ENCODE measurements around the gene CYB5R2.

CYB5R2 gene

DNA sequence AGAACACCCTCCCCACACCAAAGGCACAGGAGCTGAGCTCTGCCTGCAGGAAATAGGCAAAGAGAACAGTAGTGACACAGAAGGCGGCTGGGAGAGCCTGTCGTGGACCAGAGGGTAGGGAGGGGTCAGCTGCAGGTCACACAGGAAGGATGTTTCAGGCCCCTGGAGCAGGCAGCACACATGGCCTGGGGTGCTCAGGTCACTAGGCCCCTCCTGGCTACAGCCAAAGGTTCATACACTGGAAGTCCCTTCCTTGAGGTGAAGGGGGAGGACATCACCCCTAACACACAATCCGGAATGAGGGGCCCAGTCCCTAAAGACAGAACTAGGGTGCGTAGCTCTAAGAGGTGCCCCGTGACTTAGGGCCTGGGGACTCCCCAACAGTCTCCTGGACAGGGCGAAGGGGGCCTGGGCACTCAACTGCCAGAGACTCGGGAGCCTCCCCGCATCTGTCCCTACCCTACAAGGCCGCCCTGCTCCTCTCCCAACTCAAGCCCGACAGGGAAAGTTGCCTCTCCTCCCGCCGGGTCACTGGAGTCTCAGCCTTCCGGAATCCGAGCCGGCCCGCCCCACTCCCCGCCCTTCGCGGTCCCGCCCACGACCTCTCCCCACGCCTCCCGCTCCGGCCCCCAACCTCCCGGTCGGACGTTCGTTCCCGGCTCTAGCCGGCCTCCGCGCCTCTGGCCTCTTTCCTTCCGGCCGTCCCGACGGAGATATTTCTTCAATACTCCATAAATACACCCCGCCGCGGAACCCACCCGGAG lies at the start of gene CYB5R2:
CYB5R2 (minus strand) TSS at position 541 of the 764 bp plus-strand sequence. CDS start 675 bp downstream, outside the sequence.
- DNase-seq (ENCODE audit: low read depth in 2 of 2) = no peak

DNA sequence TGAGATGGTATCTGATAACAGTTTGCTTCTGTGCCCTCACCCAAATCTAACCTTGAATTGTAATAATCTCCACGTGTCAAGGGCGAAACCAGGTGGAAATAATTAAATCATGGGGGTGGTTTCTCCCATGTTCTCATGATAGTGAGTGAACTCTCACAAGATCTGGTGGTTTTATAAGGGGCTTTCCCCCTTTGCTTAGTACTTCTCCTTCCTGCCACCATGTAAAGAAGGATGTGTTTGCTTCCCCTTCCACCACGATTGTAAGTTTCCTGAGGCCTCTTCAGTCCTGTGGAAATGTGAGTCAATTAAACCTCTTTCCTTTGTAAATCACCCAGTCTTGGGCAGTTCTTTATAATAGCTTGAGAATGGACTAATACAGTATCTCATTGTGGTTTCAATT lies 41.5 kb upstream of the CYB5R2 start:
- no peak for DNase-seq (ENCODE audit: low read depth in 2 of 2)

DNA sequence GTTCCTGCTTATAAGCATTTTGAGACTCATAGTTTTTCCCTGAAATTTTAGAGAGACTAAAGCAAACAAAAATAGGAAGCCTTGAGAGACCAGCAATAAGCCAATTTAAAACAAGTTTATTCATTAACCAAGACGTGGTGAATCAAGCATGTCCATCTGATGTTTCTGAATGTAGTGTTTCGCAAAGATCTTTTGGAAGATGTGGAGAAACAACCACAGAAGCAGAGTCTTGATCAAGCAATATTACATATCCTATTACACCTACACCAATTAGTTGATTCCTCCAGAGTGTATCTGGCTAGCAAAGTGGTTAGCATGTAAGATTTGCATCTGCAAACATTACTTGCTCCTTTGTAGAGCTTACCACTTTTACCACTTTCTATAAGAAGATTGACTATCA lies 33.1 kb upstream of the CYB5R2 start, which contains the start of gene OVCH2:
OVCH2 (minus strand) TSS at position 101 of the 400 bp plus-strand sequence; CDS start at position 18, 83 bp downstream.
- DNase-seq (ENCODE audit: low read depth in 2 of 2) = no peak

DNA sequence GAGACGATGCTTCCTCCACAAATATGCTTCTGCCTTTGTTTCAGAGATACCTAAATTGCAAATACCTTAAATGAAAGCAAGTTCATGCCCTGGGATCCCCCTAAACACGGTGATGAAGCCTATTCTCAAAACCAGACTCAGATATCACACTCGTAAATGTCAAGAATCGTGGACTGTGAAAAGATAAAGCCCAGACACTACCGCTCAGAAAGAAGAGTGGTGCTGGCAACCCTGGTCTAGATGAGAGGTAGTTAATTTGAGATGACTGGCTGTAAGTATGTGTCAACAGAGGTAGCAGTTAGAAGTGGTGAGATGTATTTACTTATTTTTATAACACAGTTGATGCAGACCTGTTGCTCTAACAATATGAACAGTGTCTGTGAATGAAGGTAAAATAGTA lies 30.4 kb upstream of the CYB5R2 start:
- DNase-seq (ENCODE audit: low read depth in 2 of 2) = no peak

DNA sequence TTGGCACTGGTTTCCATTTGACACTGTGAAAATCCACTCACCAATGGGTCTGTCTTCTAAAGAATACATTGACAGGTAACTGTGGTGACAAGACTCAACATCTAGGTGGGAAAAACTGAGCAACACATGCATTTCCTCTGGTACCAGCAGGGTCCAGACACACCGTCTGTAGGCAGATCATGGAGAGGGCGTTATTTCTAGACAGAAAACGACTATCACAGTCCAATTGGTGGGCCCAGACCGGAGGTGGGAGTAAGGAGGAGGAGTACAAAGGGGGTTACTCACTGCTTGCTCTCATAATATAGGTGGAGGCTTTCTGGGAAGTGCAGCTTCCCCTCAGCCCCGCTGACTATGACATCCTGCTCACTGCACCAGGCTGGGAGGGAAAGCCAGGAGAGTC lies 23.1 kb upstream of the CYB5R2 start:
- DNase-seq (ENCODE audit: low read depth in 2 of 2) = no peak

DNA sequence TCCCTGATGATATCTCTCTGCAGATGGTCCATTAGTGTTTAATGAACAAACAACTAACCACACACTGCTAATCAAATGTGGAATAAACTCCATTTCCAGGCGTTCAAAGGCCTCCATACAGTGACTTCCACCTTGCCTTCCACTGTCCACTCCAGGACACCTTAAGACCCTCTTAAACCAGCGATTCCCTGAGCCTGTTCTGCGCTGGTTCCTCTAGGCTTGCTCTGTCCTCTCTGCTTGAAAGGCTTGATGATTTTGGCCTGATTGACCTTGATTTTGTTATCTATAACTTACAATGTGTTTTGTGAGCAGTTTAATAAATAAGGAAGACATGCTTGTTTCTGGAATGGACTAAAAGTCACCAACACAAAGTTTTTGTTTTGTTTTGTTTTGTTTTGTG lies 20.9 kb upstream of the CYB5R2 start:
- DNase-seq (ENCODE audit: low read depth in 2 of 2) = no peak

DNA sequence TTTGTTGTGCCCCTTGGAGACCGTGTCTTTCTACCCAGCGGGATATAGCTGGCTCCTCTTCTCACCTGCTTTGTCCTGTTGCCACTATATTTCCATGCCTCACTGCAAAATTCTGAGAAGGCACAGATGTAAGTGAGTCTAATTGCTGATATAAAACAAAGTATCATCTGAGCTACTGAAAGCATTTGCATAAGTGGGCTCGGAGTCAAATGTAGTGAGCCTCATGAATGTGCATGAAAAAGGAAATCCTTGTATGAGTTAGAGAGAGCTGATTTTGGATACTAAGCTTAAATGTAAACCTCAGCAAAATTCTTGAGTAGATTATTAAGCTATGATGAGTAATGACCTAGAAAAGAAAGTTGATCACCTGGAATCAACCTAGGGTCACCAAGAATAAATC lies 19.1 kb upstream of the CYB5R2 start:
- DNase-seq (ENCODE audit: low read depth in 2 of 2) = no peak

DNA sequence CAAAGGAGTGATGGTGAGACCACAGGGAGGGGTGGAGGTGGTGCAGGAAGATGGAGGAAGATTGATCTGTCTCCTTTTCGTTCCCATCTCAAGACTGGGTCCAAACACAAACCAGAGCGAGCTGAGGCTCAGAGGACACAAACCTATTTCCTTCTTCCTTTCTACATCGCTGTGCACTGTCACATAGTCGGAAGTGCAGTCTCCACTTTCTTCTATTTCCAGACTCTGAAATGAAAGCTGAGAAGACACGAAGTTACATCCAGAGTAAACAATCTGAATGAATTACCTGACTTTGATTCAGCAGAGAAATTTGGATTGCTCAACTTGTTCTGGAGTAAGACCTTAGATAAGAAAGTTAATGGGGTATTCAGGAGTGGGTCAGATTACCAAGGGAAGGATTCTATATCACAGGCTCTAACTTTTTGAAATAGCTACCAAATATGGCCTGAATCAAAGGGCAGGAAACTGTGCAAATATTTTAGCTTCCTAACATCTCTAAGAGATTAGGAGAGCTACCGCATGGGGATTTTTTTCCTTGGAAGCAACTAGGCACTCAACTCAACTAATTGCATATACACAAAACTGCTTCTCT lies 18.6 kb upstream of the CYB5R2 start:
- no peak for DNase-seq (ENCODE audit: low read depth in 2 of 2)

DNA sequence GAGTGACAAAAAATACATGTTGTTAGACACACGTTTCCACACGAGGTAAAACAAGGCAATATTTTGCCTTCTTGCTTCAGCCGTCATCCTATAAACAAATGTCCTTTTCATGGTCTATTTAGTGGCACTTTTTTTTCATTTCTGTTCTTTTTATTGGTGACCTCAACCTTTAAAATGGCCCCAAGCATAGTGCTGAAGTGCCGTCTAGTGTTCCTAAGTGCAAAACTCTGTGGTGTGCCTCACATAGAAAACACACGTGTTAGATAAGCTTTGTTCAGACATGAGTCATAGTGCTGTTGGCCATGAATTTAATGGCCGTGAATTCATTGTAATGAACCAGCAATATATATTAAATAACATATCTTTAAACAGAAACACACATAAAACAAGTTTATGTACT lies 17.3 kb upstream of the CYB5R2 start:
- no peak for DNase-seq (ENCODE audit: low read depth in 2 of 2)

DNA sequence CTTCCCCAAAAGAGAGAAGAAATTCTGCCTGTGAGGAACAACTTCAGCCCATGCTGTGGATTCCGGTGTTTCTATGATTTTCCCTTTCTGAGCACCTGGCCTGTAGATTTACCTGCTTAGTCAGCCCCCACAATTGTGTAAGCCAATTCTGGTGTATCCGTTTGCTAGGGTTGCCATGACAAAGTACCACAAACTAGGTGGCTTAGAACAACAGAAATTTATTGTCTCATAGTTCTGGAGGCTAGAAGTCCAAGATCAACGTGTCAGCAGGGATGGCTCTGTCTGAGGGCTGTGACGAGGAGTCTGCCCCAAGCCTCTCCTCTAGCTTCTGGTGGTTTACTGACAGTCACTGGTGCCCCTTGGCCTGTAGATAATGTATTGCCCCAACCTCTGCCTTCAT lies 15.9 kb upstream of the CYB5R2 start:
- no peak for DNase-seq (ENCODE audit: low read depth in 2 of 2)

DNA sequence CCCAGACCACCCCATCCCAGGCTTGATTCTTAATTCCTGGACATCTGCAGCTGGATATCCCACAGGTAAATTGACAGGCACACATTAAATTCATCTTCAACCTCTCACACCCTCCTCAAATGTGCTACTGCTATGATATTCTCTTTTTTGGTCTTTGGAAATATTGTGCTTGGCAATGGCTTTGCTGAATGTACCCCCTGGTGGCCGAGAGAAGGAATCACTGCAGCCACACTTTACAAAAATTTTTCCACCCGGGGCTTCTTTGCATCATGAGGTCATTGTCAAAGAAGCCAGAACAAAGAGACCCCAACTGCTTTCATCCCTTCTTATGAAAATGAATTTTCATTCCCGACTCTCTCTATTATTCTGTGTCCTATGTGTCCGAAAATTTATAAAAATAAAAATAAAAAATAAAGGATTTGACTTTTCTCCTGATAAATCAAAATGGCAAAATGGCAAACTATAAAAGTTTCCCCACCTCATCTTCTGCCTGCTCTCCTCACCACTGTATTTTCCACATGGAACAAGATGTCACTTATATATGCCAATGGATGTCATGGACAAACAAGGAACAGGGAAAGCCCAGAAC lies 15.0 kb upstream of the CYB5R2 start:
- DNase-seq (ENCODE audit: low read depth in 2 of 2) = no peak

DNA sequence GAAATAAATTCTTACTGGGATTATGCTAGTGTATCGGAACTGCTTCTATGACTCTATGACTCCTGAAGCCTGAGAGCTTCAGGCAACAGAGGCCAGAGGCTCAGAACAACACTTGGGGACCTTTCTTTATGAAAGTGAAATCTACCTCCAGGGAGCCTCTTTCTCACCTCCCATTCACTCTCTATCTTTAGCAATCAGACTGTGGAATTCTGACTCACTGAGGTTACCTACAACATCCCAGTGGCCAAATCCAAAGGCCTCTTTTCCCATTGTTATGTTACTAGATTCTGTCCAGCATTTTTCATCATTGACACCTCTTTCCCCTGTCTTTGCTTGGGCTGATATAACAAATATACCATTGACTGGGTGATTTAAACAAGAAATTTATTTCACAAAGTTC lies 14.1 kb upstream of the CYB5R2 start:
- DNase-seq (ENCODE audit: low read depth in 2 of 2) = no peak

DNA sequence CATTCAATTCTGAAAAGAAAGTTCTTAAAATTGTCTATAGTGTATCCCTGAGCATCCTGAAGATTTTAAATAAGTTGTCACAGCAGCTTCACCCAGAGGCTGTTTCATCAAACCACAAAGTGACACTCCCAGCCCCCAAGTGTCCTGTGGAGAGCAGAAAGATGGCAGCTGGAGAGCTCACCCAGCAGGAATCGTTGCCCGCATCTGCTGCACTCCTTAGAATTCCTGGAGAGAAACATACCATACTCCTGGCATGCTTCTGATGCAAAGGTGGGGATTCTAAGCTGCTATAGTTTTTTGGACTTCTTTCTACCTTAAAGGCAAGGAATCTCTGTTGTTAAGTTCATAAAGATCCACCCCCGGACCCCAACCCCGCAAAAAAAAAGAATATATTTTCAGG lies 13.5 kb upstream of the CYB5R2 start:
- no peak for DNase-seq (ENCODE audit: low read depth in 2 of 2)

DNA sequence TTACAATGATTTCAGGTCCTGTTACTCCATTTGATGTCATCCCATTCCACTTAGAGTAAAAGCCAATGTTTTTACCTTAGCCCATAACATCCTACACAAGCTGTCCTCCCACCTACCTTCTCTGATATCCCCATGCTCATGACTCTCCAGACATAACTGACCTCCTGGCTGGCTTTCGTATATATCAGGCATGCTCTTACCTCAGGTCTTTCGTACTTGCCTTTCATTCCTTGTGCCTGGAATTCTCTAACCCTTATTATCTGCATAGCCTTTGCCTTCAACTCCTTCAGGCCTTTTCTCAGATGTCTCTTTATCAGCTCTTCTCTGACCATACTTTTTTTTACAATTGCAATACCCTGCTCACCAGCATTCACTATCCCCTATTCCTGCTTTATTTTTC lies 10.3 kb upstream of the CYB5R2 start:
- DNase-seq (ENCODE audit: low read depth in 2 of 2) = no peak

DNA sequence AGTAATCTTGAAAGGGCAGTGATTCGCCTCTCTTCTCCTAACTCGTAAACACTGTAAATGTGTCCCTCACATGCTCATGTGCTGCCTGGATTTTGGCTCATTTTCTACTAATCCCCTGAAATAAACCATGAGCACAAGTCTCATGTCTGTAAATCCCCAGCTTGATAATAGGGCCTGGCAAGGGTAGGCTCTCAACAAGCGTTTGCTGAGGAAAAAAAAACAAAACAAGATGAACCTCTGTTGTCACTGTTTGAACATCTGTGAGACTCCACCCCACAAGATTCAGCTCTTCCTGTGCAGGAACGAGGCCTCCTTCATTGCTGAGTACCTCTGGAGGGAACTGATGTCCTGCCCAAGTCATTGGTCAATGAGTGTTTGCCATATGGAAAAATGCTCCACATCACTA lies 4.5 kb upstream of the CYB5R2 start:
- DNase-seq (ENCODE audit: low read depth in 2 of 2) = no peak

DNA sequence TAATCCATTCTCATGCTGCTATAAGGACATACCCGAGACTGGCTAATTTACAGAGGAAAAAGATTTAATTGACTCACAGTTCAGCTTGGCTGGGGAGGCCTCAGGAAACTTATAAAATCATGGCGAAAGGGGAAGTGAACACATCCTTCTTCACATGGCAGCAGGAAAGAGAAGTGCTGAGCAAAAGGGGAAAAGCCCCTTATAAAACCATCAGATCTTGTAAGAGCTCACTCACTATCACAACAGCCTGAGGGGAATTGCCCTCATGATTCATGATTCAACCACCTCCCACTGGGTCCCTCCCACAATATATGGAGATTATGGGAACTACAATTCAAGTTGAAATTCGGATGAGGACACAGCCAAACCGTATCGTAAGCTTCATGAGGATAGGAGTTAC lies 3.8 kb upstream of the CYB5R2 start:
- DNase-seq (ENCODE audit: low read depth in 2 of 2) = no peak

DNA sequence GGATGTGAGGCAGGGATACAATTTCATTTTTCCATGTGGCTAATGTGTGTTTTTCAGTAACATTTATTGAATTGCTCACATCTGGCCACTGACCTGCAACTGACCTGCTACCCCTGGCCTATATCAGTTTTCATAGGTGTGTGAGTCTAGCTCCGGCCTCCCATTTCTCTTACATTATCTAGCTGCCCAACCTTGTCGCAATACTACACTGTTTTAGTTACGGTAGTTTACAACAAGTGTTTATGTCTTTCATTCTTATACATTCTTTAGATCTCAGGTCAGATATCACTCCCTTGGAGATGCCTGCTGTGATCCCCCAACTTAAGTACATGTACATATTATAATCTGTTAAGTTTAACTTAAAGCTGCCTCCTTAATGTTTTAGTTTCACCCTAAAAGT lies 2.3 kb upstream of the CYB5R2 start:
- no peak for DNase-seq (ENCODE audit: low read depth in 2 of 2)

DNA sequence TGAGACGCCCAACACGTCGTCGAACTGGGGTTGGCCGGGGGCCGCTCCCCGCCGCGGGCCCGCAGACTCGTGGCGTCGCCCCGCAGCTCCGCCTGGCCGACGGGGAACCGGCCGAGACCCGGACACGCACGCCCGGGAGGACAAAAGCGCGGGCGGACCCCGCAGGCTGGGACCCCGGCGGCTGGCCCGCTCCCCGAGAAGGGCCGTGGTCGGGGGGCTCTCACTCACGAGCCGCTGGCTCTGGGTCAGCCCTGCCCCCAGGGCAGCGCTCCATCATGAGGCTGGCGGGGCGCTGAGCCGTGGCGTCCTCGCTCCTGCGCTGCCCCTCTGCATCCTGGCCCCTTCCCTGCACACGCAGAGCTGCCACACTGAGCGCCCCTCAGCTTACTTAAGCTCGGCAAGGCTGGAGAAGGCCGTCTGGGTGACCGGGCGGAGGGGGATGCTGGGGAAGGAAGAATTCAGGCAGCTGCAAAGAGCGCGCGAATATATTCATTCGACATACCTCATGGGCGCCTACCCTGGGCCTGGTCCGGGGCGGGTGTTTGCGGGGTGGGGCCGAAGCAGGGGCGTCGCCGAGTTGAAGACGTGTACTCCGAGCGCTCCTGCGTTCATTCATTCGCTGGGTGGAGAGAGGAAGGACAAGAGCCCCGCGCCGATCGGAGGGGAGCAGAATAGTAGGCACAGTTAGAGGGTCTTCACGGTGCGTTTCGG lies 579 bp upstream of the CYB5R2 start:
- no peak for DNase-seq (ENCODE audit: low read depth in 2 of 2)

DNA sequence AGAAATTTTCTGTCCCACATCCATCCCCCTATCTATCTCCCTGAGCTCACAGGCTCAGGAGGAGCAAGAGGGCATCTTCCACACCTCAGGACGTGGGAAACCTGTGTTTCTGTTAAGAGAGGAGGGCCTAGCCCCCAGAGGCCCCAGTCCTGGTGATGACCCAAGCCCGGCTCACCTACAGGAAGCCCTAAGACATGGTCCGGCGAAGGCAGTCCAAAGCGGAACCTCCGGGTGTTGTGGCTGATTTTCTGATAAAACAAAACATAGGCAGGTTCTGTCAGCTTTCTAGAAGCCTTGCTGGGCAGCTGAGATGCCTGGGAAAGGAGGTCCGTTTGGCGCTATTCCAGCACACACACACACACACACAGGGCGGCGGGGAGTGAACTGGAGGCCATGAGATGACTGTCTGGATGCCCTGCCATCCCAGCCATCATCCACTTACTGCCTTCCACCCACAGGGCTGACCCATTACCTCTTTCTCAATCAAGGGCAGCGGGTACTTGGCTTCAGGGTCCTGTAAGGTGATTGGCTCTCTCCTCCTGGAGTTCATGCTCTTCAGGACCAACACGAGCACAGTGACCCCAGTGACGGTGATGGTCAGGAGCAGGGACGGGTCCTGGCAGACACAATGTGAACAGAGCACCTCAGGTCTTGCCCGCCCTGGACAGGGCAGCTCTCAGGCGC lies 882 bp downstream of the CYB5R2 start:
- DNase-seq (ENCODE audit: low read depth in 2 of 2) = no peak

DNA sequence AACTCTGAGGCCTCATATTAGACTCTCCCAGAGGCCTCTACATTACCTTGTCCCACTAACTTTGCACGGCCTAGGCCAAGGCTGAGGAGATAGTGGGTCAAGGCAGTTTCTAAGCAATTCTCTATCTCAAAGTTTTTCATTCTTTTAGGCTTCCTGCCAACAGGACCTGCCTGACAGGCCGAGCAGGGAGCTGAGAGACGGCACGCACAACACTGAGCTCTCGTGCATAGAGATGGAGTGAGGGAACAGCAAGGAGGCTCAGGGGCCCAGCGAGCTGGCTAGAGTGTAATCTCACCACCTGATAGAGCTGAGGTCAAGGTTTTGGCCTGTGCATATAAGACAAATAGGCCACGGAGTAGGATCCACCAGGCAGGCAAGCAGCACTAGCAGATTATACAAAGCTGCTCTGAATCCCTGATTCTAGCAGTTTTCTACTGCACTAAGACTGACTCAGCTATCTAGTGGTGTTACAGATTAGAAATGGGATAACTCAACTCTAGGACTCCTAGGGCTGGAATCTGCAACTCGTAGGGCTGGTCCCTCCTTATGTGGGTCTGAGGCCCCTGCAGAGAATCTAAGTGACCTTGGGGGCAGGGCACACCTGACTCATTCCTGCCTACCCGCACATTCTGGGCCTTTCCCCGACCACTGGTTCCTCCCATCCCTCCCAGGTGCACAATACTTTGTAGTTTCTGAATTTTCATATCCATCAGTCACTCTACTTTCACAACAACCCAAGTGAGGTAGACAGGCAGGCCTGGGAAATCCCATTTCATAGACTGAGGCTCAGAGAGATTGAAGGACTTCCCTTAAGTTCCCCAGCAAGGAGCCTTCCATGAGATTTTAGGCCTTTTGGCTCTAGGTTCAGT lies 1.7 kb downstream of the CYB5R2 start:
- peak in 1 of 2 donors; percentile 34 for DNase-seq (ENCODE audit: low read depth in 2 of 2)

DNA sequence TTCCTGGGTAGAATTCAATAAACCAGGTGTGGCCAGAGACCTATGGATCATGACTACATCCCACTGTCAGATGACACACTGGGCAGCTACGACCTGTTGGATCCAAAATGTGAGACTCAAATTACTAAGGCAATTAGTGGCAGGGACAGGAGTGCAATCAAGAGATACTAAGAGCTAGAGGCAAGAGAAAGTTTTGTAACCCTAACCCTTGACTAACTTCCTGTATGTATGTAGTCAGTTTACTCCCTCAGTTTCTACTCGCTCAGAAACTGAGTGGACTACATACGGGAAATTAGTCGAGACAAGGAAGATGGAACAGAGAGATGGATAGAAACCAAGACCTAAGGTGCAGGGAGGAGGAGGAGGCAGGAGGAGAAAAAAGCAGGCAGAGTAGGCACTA lies 2.7 kb downstream of the CYB5R2 start:
- no peak for DNase-seq (ENCODE audit: low read depth in 2 of 2)
